GM19025 (cell line): ENCODE data around the gene NOL3.

ENCODE experiments used
- ATAC-seq: cut with Tn5 transposase; IDR thresholded peaks from one replicate; pipeline ENCODE4 v1.9.1; 2021; ENCODE audit warnings: mild to moderate bottlenecking, low read depth, moderate library complexity; ENCODE audit not compliant: unreplicated experiment

NOL3 gene

GRCh38 chr16:67202426-67202825 is 32.1 kb downstream of the NOL3 start:
- no peak for ATAC-seq

- no peak for ATAC-seq
Observed at GRCh38 chr16:67202956-67203493, 32.7 kb downstream of the NOL3 start.

- no peak for ATAC-seq
Observed at GRCh38 chr16:67204076-67204475, 33.7 kb downstream of the NOL3 start.

GRCh38 chr16:67206129-67206837 is 35.9 kb downstream of the NOL3 start:
- ATAC-seq = no peak

GRCh38 chr16:67206838-67207248 is 36.5 kb downstream of the NOL3 start:
- ATAC-seq = no peak

GRCh38 chr16:67207249-67208091 is 37.1 kb downstream of the NOL3 start:
- ATAC-seq = no peak

- no peak for ATAC-seq
Observed at GRCh38 chr16:67208154-67208896, 38.0 kb downstream of the NOL3 start.

GRCh38 chr16:67209565-67209964 is 39.2 kb downstream of the NOL3 start:
- no peak for ATAC-seq

- no peak for ATAC-seq
Observed at GRCh38 chr16:67210069-67210937, 40.0 kb downstream of the NOL3 start.

- no peak for ATAC-seq
Observed at GRCh38 chr16:67211674-67212073, 41.3 kb downstream of the NOL3 start.

- no peak for ATAC-seq
Observed at GRCh38 chr16:67212766-67213165, 42.4 kb downstream of the NOL3 start.

GRCh38 chr16:67213197-67214019 is 43.1 kb downstream of the NOL3 start:
- ATAC-seq = no peak

GRCh38 chr16:67215706-67216105 is 45.4 kb downstream of the NOL3 start:
- ATAC-seq = no peak

- no peak for ATAC-seq
Observed at GRCh38 chr16:67216612-67217490, 46.5 kb downstream of the NOL3 start.

GRCh38 chr16:67223992-67224391 is 53.7 kb downstream of the NOL3 start:
- ATAC-seq = no peak
